WI38 (cell line): ENCODE data around the gene RSPH1.

Source experiments
- H3K4me3 ChIP-seq: 2 replicates; pipeline ENCODE4 v1.5.1; 2011; ENCODE audit warnings: low read depth, mild to moderate bottlenecking, control low read depth, low read length
- TF ChIP-seq, protein P1 (sequence below): IDR thresholded peaks from 2 replicates; pipeline ENCODE4 v1.5.1; 2012; ENCODE audit warnings: low read depth, mild to moderate bottlenecking, control low read depth, low read length

Gene RSPH1

GRCh38 chr21:42531771-42532170, 35.7 kb upstream of the RSPH1 start:
- TF ChIP-seq, protein P1, sequence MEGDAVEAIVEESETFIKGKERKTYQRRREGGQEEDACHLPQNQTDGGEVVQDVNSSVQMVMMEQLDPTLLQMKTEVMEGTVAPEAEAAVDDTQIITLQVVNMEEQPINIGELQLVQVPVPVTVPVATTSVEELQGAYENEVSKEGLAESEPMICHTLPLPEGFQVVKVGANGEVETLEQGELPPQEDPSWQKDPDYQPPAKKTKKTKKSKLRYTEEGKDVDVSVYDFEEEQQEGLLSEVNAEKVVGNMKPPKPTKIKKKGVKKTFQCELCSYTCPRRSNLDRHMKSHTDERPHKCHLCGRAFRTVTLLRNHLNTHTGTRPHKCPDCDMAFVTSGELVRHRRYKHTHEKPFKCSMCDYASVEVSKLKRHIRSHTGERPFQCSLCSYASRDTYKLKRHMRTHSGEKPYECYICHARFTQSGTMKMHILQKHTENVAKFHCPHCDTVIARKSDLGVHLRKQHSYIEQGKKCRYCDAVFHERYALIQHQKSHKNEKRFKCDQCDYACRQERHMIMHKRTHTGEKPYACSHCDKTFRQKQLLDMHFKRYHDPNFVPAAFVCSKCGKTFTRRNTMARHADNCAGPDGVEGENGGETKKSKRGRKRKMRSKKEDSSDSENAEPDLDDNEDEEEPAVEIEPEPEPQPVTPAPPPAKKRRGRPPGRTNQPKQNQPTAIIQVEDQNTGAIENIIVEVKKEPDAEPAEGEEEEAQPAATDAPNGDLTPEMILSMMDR = no peak

DNA sequence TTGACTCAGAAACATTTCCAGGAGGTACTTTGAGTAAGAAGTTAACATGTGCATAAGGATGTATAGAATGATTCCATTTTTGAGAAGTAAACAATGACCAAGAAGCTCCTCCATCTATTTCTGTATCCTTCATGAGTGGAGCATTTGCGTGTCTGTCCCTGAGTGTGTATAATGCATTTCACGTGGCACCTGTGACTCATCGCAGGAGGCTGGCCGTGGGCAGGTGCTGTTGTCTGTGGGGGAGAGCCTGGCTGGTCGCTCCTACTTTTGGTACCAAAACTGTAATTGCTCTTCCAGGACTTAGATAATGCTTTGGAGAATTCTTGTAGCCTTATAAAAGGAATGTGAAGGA, 34.1 kb upstream of the RSPH1 start:
- no peak overlapping the region for H3K4me3 ChIP-seq
- TF ChIP-seq, protein P1 = no peak

More at GRCh38 chr21:42531771-42532170, 35.7 kb upstream of the RSPH1 start:
- no peak overlapping the region for H3K4me3 ChIP-seq

DNA sequence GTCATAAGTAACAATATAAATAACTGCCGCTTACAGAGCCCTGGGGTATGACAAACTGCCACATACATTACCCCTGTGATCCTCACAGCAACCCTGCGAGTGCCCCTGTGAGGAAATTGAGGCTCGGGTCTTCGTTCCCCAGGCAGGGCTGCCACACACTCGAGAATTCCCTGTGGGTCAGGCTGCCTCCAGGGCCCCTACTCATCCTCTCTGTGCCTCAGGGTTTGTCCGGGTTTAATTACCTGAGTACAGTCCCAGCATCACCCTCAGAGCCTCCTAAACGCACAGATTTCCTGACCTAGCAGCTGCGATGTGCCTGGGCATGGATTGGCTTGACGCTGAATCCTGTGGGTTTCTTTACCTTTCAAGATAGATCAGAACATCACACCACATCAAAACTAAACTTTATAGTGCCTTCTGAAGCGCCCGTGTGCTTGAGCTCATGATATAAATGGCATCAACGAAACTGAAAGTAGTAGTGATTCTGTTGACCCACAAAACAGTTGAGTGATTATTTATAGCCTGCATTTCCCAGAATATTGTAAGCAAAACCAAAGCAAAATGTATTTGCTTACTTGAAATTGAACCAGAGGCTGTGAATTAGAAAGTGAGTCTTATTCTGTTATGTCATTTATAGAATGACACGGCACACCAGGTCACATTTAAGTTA, 31.6 kb upstream of the RSPH1 start:
- no peak overlapping the region for H3K4me3 ChIP-seq
- TF ChIP-seq, protein P1 = no peak

DNA sequence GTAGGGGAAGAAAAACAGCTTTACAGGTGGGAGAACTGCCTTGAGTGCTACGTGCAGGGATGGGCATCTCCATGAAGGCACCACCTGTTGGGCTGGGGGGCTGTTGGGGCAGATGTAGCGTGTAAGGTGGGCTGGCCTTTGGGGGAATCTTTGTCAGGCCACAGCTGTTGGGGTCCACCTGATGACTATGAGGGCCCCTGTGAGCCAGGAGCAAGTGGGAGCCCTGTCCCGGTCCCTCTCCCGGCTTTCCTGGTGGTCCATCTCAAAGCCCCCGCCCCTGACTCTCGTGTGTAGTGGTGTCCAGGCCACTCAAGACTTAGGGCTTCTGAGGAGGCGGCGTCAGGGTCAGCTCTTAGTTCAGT, 31.1 kb upstream of the RSPH1 start:
- no peak overlapping the region for H3K4me3 ChIP-seq
- TF ChIP-seq, protein P1 = no peak

DNA sequence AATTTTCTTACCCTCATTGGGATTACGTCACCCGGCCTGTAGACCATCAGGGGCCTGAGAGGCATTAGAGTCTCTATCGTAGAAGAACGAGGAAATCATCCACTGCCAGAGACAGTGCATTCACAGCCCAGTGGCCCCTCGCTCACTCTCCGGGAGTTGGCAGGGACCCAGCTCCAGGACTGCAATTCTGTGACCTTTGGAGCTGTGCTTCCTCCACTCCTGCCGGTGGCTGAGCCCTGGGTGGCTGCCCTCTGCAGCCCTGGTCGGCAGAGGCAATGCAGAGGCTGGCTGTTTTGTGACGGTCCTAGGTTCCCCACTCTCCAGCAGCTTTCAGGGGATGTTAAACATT, 30.3 kb upstream of the RSPH1 start:
- TF ChIP-seq, protein P1 = no peak
- no peak overlapping the region for H3K4me3 ChIP-seq

- no peak overlapping the region for H3K4me3 ChIP-seq
- TF ChIP-seq, protein P1 = no peak
Measured at GRCh38 chr21:42525676-42526378, 29.8 kb upstream of the RSPH1 start.

GRCh38 chr21:42525029-42525581, 29.1 kb upstream of the RSPH1 start:
- no peak overlapping the region for H3K4me3 ChIP-seq
- TF ChIP-seq, protein P1 = no peak
